ENCODE results near the gene TNFRSF12A. TPM values are rescaled to one million over a fixed set of nuclear protein-coding genes. Genes with fewer than 3 reads are reported as not detected.

Gene TNFRSF12A
- total and polyA plus RNA-seq, 11 donors, result 27.8 to 824 (median 97.1) TPM

DNA sequence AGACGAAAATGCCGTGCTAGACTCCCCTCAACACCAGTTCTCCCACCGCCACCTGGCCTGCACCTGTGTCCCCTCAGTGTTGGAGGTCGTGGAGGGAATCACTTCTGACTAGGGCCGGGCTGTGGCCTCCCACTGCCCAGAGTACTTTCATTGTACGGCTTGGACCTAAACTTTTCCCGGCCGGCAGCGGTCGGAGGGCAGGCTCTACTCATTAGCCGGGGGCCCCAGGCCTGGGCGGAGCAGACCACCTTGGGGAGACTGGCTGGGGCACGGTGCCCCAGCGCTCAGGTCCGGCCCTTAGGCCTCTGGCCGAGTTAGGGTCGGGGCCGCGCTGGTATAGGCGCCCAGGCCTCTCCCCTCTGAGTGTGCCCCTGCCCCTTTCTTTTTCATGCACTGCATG is 2.8 kb upstream of the TNFRSF12A start:
- no peak for DNase-seq
- H3K4me3 ChIP-seq, result no peak overlapping the region
- peaks cover 0 to 5% (median 0%) of the 10 kb centered on the region in 9 donors for H3K36me3 ChIP-seq
- 42 to 65% (median 60%) methylated on average over 9 to 20 of the region's 20 CpGs for WGBS, 4 donors
- peaks cover 14 to 43% (median 30%) of the 10 kb centered on the region in 9 donors for H3K27me3 ChIP-seq
- H3K9me3 ChIP-seq, result no peaks in the 10 kb centered on the region
- TF ChIP-seq, protein P1, sequence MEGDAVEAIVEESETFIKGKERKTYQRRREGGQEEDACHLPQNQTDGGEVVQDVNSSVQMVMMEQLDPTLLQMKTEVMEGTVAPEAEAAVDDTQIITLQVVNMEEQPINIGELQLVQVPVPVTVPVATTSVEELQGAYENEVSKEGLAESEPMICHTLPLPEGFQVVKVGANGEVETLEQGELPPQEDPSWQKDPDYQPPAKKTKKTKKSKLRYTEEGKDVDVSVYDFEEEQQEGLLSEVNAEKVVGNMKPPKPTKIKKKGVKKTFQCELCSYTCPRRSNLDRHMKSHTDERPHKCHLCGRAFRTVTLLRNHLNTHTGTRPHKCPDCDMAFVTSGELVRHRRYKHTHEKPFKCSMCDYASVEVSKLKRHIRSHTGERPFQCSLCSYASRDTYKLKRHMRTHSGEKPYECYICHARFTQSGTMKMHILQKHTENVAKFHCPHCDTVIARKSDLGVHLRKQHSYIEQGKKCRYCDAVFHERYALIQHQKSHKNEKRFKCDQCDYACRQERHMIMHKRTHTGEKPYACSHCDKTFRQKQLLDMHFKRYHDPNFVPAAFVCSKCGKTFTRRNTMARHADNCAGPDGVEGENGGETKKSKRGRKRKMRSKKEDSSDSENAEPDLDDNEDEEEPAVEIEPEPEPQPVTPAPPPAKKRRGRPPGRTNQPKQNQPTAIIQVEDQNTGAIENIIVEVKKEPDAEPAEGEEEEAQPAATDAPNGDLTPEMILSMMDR (IDR thresholded peaks at IDR 0.05), result no peak
- no peak for TF ChIP-seq POLR2A (IDR thresholded peaks at IDR 0.05)
- H3K4me1 ChIP-seq, result peaks cover 5 to 38% (median 24%) of the 10 kb centered on the region in 12 donors
- intact Hi-C loops (cut with DNase I), result no loop called here
- ATAC-seq, result no peak
- H3K27ac ChIP-seq, result no peak overlapping the region

DNA sequence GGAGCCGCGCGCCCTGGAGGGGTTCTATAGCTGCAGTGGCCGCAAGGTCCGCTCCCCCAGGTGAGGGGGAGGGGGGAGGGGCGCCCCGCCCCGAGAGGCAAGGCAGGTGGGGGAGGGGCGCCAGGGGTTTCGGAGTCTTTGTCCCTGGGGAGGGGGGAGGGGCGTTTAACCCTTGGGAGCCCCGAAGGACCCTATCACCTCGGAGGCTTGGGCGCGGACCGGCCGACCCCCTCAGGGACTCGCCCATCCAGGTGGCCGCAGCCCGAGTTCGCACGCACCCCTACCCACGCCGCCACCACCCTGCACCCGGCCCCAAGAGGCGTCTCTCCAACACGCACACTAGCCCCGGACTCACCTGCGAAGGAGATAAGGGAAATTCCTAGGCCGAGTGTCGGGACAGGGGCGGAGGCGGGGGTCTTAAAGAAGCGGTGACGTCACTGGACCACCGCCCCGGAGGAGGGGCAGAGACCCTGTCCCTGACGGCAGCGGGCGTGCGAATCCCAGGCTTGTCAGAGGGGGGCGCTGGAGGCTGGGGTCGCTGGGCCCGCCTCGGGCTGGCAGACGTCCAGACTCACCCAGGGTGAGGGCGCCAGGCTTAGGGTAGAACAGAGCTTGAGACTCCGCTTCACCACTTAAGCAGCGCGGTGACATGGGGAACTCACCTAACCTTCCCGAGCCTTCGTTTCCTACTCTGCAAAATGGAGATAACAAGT is 2.2 kb upstream of the TNFRSF12A start, which contains the start of gene CLDN6:
TSS of gene CLDN6 (minus strand) at position 390 of the 713 bp plus-strand sequence. CDS start 2,162 bp downstream, outside the sequence.
- Histone ChIP-seq H3K9me3 (no peaks in the 10 kb centered on the region), H3K36me3 (peaks cover 0 to 5% (median 0%) of the 10 kb centered on the region in 9 donors), H3K4me1 (peaks cover 11 to 44% (median 30%) of the 10 kb centered on the region in 12 donors), H3K27ac (no peak within 1 kb of the TSS), H3K4me3 (no peak within 1 kb of the TSS), H3K27me3 (peaks cover 14 to 36% (median 24%) of the 10 kb centered on the region in 9 donors)
- no peak for TF ChIP-seq POLR2A (IDR thresholded peaks at IDR 0.05)
- TF ChIP-seq, protein P1 (IDR thresholded peaks at IDR 0.05), result peak in 4 of 12 donors; percentile 10 to 30 (median 16)
- DNase-seq, result no peak
- intact Hi-C loops (cut with DNase I), result no loop called here
- WGBS, 4 donors, result 4 to 10% (median 9%) methylated on average over 25 to 52 of the region's 52 CpGs
- no peak for ATAC-seq

DNA sequence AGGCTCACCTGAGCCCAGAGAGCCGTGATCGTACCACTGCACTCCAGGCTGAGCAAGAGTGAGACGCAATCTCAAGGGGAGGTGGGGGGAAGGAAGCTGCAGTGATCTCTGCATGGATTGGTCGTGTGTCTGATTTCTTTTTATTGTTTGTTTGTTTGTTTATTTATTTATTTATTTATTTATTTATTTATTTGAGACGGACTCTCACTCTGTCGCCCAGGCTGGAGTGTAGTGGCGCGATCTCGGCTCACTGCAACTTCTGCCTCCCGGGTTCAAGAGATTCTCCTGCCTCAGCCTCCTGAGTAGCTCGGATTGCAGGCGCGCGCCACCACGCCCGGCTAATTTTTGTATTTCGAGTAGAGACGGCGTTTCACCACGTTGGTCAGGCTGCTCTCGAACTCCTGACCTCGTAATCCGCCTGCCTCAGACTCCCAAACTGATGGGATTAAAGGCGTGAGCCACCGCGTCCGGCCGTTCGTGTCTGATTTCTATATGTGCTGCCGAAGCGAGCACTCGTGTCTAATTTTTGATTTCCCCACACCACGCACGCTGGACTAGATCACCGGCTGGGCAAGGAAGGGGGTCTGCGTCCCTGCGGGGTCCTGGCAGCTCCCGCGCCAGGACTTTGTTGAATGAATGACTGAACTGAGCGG is 448 bp upstream of the TNFRSF12A start:
- H3K27ac ChIP-seq, result peak overlapping the region in 7 of 12 donors; percentile 90 to 100 (median 96)
- WGBS, 4 donors, result 32 to 35% (median 34%) methylated on average over 39 to 40 of the region's 40 CpGs
- peaks cover 6 to 21% (median 14%) of the 10 kb centered on the region in 9 donors for H3K27me3 ChIP-seq
- no peaks in the 10 kb centered on the region for H3K9me3 ChIP-seq
- DNase-seq (no peak), ATAC-seq (no peak)
- peak overlapping the region in 11 of 12 donors; percentile 56 to 99 (median 78) for H3K4me3 ChIP-seq
- intact Hi-C loops (cut with DNase I), result loop anchor here in 1 of 10 donors (1.0 kb wide), 1 partner anchor 15 kb away; no protein-coding TSS in a partner anchor
- peaks cover 0 to 5% (median 0%) of the 10 kb centered on the region in 9 donors for H3K36me3 ChIP-seq
- peaks cover 13 to 58% (median 42%) of the 10 kb centered on the region in 12 donors for H3K4me1 ChIP-seq
- TF ChIP-seq POLR2A (IDR thresholded peaks at IDR 0.05), result no peak
- TF ChIP-seq, protein P1 (IDR thresholded peaks at IDR 0.05), result no peak
